GM10266 (cell line): ENCODE results near the gene SOX8.

Experiments
- DNase-seq: peaks from one replicate; pipeline ENCODE4 v3.0.0; 2012; ENCODE audit errors: extremely low spot score
- TF ChIP-seq, protein P1 (sequence below): IDR thresholded peaks from 2 replicates; pipeline ENCODE4 v1.5.1; 2012; ENCODE audit warnings: mild to moderate bottlenecking, low read depth; ENCODE audit not compliant: control insufficient read depth, insufficient read depth; ENCODE audit errors: missing control alignments

Gene SOX8

DNA sequence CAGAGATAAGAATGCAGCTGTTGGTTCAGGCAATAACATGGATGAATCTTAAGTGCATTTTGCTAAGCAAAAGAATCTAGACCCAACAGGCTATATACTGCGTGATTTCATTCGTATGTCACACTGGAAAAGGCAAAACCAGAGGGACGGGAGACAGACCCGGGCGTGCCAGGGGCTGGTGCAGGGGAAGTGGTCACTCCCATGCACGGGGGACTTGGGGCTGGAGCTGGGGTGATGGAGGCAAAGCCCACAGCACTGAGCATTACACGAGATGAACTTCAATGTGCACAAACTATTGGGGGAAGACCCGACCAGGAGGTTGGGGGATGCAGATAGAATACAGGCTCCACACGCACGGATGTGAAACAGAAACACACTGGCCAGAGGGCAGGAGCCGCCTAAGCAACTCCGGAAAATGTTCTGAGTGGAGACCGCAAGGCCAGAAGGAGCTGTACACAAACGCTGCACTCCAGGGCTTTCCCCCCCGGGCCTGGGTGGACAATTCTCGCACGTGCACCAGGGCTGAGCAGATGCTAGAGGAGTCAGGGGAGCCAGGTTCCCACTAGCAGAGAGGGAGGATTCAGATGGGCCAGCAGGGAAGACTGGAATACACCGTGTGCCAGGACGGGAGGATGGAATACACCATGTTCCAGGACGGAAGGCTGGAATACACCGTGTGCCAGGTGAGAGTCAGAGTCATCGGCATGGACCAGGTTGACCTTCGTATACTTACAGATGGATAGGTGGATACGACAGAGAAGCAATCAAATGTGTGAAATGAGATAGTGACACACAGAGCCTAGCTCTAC lies 22.1 kb upstream of the SOX8 start:
- TF ChIP-seq, protein P1, sequence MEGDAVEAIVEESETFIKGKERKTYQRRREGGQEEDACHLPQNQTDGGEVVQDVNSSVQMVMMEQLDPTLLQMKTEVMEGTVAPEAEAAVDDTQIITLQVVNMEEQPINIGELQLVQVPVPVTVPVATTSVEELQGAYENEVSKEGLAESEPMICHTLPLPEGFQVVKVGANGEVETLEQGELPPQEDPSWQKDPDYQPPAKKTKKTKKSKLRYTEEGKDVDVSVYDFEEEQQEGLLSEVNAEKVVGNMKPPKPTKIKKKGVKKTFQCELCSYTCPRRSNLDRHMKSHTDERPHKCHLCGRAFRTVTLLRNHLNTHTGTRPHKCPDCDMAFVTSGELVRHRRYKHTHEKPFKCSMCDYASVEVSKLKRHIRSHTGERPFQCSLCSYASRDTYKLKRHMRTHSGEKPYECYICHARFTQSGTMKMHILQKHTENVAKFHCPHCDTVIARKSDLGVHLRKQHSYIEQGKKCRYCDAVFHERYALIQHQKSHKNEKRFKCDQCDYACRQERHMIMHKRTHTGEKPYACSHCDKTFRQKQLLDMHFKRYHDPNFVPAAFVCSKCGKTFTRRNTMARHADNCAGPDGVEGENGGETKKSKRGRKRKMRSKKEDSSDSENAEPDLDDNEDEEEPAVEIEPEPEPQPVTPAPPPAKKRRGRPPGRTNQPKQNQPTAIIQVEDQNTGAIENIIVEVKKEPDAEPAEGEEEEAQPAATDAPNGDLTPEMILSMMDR, result no peak
- DNase-seq, result no peak

DNA sequence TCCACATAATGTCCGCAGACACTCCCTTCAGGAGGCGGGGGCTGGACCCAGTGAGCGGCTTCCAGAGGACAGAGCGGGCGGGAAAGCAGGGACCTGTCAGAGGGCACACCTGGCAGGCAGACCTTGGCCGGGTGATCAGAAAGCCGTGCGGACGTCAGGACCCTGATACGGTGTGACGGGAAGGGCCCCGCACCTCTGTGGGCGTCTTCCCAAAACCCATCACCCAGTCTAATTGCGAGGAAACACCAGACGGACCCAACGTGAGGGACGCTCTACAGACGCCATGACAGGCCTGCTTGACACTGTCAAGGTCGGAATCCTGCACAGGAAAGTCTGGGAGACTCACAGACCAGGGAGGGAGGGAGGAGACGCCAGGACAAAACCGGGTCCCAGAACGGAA lies 19.2 kb upstream of the SOX8 start:
- TF ChIP-seq, protein P1, result no peak
- no peak for DNase-seq

DNA sequence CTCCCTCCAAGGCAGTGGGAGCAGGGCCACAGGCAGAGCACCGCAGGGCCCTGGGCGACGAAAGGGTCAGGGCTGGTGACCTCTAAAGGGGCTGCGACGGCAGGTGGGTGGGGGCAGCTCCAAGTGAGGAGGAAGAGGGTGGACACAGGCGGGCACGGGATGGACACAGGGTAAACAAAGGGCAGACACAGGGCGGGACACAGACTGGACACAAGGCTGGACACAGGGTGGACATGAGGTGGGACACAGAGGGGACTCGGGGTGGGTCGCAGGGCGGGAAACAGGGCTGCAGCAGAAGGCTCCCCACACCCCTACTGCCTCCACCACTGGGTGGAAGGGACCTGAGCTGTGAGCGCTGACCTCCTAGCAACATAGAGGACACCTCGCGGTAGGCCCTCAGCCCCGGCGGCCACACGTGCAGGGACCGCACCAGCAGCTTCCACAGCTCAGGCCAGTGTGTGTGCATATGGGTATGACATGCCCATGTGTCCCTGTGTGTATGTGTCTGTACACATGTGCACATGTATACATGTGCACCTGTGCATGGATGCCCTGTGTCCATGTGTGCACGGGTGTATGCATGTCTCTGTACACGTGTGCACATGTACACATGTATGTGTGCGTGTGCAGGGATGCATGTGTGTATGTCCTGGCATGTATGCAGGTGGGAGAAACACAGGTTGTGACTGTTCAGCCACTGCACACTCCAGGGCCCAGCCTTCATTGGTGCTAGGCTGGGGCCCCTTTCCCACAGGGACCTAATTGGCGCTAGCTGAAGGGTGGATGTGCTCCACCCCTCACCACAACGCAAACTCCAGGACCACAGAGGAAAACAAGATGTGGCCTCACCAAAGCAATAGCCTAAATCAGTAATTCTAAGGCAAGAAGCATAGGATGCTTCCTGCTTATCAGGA lies 18.4 kb upstream of the SOX8 start:
- TF ChIP-seq, protein P1, result no peak
- DNase-seq, result no peak

DNA sequence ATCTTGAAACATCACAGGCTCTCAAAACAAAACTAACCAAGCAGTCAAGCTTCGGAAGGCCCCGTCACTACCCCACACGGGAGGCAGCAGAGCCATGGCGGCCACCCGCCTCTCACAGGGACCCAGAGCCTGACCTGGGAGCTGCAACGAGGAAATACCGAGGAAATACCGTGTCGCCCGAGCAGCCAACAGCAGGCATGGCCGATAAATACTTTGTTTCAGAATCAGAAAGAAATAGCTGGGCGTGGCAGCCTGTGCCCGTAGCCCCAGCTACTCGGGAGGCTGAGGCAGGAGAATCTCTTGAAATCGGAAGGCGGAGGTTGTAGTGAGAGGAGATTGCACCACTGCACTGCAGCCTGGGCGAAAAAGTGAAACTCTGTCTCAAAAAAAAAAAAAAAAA lies 17.7 kb upstream of the SOX8 start:
- TF ChIP-seq, protein P1, result no peak
- no peak for DNase-seq

DNA sequence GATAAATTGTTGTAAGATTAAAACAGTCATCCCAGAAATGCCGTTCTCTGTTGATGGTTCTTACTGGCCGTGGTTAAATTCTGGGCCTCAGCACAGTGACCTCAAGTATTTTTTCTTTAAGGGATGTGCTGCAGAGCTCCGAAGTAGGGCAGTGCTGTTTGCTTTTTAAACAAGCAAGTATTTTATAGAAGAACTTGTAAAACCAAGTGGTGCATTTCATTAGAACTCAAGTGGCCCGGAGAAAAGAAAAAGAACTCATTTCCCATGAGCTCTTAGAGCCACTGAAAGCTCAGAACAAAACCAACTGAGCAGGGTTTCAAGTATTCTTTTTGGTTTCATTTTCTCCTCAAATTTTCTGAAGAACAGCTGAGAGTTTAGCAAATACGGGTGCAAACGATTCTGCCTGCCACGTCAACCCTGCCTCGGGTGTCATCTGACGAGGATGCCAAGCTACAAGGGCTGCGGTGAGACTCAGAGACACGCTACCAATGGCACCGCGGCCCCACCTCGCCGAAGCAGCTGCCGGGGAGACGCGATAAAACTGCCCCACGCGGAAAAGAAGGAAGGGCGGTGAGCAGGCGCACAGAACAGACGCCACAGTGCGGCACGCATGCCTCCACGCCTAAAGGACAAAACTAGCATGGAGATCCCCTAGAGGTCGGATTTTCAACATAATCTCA lies 17.1 kb upstream of the SOX8 start:
- TF ChIP-seq, protein P1, result no peak
- DNase-seq, result no peak

DNA sequence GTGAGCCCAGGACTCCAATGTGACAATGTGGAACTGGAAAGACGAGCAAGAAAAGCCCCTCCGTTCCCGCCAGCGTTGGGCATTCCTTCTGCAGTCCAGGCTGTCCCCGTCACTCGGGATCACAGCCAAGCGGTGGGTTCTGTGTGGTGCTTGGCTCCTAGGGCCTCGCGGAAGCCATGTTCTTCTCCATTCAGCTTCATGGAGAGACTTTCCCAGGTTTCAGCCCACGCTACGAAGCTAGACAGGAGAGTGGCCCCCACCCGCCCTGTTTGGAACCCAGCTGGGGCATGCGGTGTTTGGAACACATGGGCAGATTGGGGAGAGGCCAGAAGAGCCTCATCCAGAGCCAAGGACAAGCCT lies 16.6 kb upstream of the SOX8 start:
- DNase-seq, result no peak
- TF ChIP-seq, protein P1, result no peak
